OCI-LY1 (cell line): ENCODE data around the gene BRD7.

Source experiments
- H2AFZ ChIP-seq: fragments of 200-600 bp; sonication (generic), shearing (Covaris generic); 2 replicates; pipeline ENCODE4 v1.6.0; 2014; ENCODE audit warnings: antibody characterized with exemption, mild to moderate bottlenecking, low read length
- H3F3A ChIP-seq: fragments of 200-600 bp; sonication (generic), shearing (Covaris generic); 2 replicates; pipeline ENCODE4 v1.6.0; 2014; ENCODE audit warnings: mild to moderate bottlenecking, antibody characterized with exemption, low read length, moderate library complexity; ENCODE audit not compliant: insufficient read depth
- H3K27ac ChIP-seq: fragments of 200-600 bp; sonication (generic); 2 replicates; pipeline ENCODE4 v1.5.1; 2014; ENCODE audit warnings: low read length, mixed run types, mild to moderate bottlenecking, low read depth; ENCODE audit not compliant: poor library complexity, severe bottlenecking
- H3K27me3 ChIP-seq: fragments of 200-600 bp; sonication (generic); 2 replicates; pipeline ENCODE4 v1.6.0; 2014; ENCODE audit warnings: antibody characterized with exemption, mild to moderate bottlenecking, low read length, moderate library complexity; ENCODE audit not compliant: insufficient read depth
- H3K36me3 ChIP-seq: fragments of 200-600 bp; sonication (generic); 2 replicates; pipeline ENCODE4 v1.6.1; 2014; ENCODE audit warnings: mild to moderate bottlenecking, antibody characterized with exemption, low read length, moderate library complexity, mixed read lengths; ENCODE audit not compliant: insufficient read depth
- H3K4me1 ChIP-seq: fragments of 200-600 bp; sonication (generic); 2 replicates; pipeline ENCODE4 v1.5.1; 2014; ENCODE audit warnings: mild to moderate bottlenecking, low read length, moderate library complexity; ENCODE audit not compliant: insufficient read depth, severe bottlenecking
- H3K4me2 ChIP-seq: fragments of 200-600 bp; sonication (generic), shearing (Covaris generic); 2 replicates; pipeline ENCODE4 v1.6.1; 2014; ENCODE audit warnings: low read length
- H3K4me3 ChIP-seq: fragments of 200-600 bp; sonication (generic); 2 replicates; pipeline ENCODE4 v1.5.1; 2014; ENCODE audit warnings: low read length, low read depth, mild to moderate bottlenecking, mixed read lengths; ENCODE audit not compliant: poor library complexity, severe bottlenecking
- H3K79me2 ChIP-seq: fragments of 200-600 bp; shearing (Covaris generic); 2 replicates; pipeline ENCODE4 v1.6.1; 2016; ENCODE audit warnings: mixed run types, low read length, mixed read lengths; ENCODE audit not compliant: insufficient read depth
- H3K9ac ChIP-seq: fragments of 200-600 bp; sonication (generic), shearing (Covaris generic); 2 replicates; pipeline ENCODE4 v1.6.1; 2014; ENCODE audit warnings: mild to moderate bottlenecking, low read length, mixed read lengths
- H3K9me2 ChIP-seq: fragments of 200-600 bp; sonication (generic), shearing (Covaris generic); 2 replicates; pipeline ENCODE4 v1.6.1; 2014; ENCODE audit warnings: low read depth, mild to moderate bottlenecking, low read length, mixed read lengths
- H3K9me3 ChIP-seq: fragments of 200-600 bp; shearing (Covaris generic); 2 replicates; pipeline ENCODE4 v1.6.1; 2014; ENCODE audit warnings: low read length, mixed read lengths
- H4K20me1 ChIP-seq: fragments of 200-600 bp; sonication (generic), shearing (Covaris generic); 2 replicates; pipeline ENCODE4 v1.6.0; 2016; ENCODE audit warnings: mild to moderate bottlenecking, low read length; ENCODE audit not compliant: insufficient read depth
- CTCF ChIP-seq: fragments of 200-600 bp; sonication (generic), shearing (Covaris generic); IDR thresholded peaks from 2 replicates; pipeline ENCODE4 v1.5.1; 2017; ENCODE audit warnings: mild to moderate bottlenecking, antibody characterized with exemption, low read length, moderate library complexity, mixed read lengths
- EZH2 ChIP-seq: fragments of 200-600 bp; sonication (generic), shearing (Covaris generic); IDR thresholded peaks from 2 replicates; pipeline ENCODE4 v1.8.0; 2017; ENCODE audit warnings: borderline replicate concordance, mixed run types, mild to moderate bottlenecking, antibody characterized with exemption, low read length, moderate library complexity, mixed read lengths

The BRD7 gene

GRCh38 chr16:50371036-50371716 lies 2.4 kb upstream of the BRD7 start:
- Histone ChIP-seq H3K4me3 (no peak overlapping the region), H3K9me3 (no peaks in the 10 kb centered on the region), H3K79me2 (peaks cover 21% of the 10 kb centered on the region; the same call in 1 of the 2 replicates), H3F3A (no peaks in the 10 kb centered on the region), H3K4me1 (peaks cover 25% of the 10 kb centered on the region), H4K20me1 (no peaks in the 10 kb centered on the region), H3K36me3 (peaks cover 10% of the 10 kb centered on the region), H3K27ac (no peak overlapping the region), H3K27me3 (no peaks in the 10 kb centered on the region), H2AFZ (no peak overlapping the region), H3K4me2 (no peak overlapping the region), H3K9me2 (no peaks in the 10 kb centered on the region), H3K9ac (no peak overlapping the region)
- TF ChIP-seq CTCF (no peak), EZH2 (no peak)

GRCh38 chr16:50369133-50369804 lies 481 bp upstream of the BRD7 start:
- peak overlapping the region; percentile 24; the same call in 1 of the 2 replicates for H3K9ac ChIP-seq

GRCh38 chr16:50367777-50368409 lies 895 bp downstream of the BRD7 start:
- H3K9me2 ChIP-seq, result no peaks in the 10 kb centered on the region
- H3K9me3 ChIP-seq, result no peaks in the 10 kb centered on the region
- peak overlapping the region; percentile 96 for H3K4me3 ChIP-seq
- H3K27ac ChIP-seq, result no peak overlapping the region
- TF ChIP-seq CTCF, result no peak
- TF ChIP-seq EZH2, result no peak
- no peak overlapping the region for H2AFZ ChIP-seq
- peaks cover 26% of the 10 kb centered on the region; the same call in 1 of the 2 replicates for H3K79me2 ChIP-seq
- H3F3A ChIP-seq, result no peaks in the 10 kb centered on the region; the same call in 1 of the 2 replicates
- H3K27me3 ChIP-seq, result no peaks in the 10 kb centered on the region
- H4K20me1 ChIP-seq, result no peaks in the 10 kb centered on the region; the same call in 1 of the 2 replicates
- peak overlapping the region; percentile 61 for H3K4me2 ChIP-seq
- H3K36me3 ChIP-seq, result peaks cover 43% of the 10 kb centered on the region
- H3K4me1 ChIP-seq, result peaks cover 28% of the 10 kb centered on the region
- H3K9ac ChIP-seq, result peak overlapping the region; percentile 97

More at GRCh38 chr16:50369133-50369804, 481 bp upstream of the BRD7 start:
- peaks cover 26% of the 10 kb centered on the region; the same call in 1 of the 2 replicates for H3K79me2 ChIP-seq
- H3K27me3 ChIP-seq, result no peaks in the 10 kb centered on the region
- H3K27ac ChIP-seq, result no peak overlapping the region
- no peaks in the 10 kb centered on the region for H3F3A ChIP-seq
- peak overlapping the region; percentile 50 for H3K4me3 ChIP-seq
- TF ChIP-seq EZH2, result no peak
- TF ChIP-seq CTCF, result no peak
- H3K9me2 ChIP-seq, result no peaks in the 10 kb centered on the region
- H3K4me1 ChIP-seq, result peaks cover 28% of the 10 kb centered on the region
- H2AFZ ChIP-seq, result peak overlapping the region; percentile 83; the same call in 1 of the 2 replicates
- no peaks in the 10 kb centered on the region for H3K9me3 ChIP-seq
- no peaks in the 10 kb centered on the region; the same call in 1 of the 2 replicates for H4K20me1 ChIP-seq
- H3K4me2 ChIP-seq, result peak overlapping the region; percentile 56
- H3K36me3 ChIP-seq, result peaks cover 29% of the 10 kb centered on the region
